ENCODE results near the gene TEP1. TPM values are rescaled to one million over a fixed set of nuclear protein-coding genes. Genes with fewer than 3 reads are reported as not detected.

The TEP1 gene
- total and polyA plus RNA-seq, 2 of the 13 experiments (the other 11 are each of a cell fraction or from before 2014, with no cell fraction given) = 11.0 to 12.8 TPM

DNA sequence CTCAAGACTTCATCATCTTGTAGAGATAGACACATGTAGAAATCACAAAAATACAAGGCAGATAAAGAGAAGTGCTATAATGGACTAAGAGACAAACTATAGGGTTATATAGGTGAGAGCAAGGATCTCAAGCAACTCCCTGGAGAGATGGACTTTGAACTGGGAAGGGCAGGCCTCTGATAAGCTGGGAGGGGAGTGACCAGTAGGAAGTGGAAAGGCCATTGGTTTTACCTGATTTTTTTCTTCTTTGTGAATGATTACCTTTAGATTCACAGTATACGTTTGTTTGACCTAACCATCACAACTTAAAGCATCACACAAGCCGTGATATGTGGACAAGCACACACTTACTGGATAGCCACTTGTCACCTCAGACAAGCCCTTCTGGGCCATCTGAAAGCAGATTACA, 5.2 kb upstream of the TEP1 start (continued):
- TF ChIP-seq ZNF556 (CRISPR knock-in tag; IDR thresholded peaks at IDR 0.05; ENCODE audit: borderline replicate concordance) = no peak
- TF ChIP-seq PLSCR1 (CRISPR knock-in tag; IDR thresholded peaks at IDR 0.05; ENCODE audit: borderline replicate concordance) = no peak
- TF ChIP-seq NFE2 (CRISPR knock-in tag; IDR thresholded peaks at IDR 0.05) = no peak
- TF ChIP-seq, protein P1, sequence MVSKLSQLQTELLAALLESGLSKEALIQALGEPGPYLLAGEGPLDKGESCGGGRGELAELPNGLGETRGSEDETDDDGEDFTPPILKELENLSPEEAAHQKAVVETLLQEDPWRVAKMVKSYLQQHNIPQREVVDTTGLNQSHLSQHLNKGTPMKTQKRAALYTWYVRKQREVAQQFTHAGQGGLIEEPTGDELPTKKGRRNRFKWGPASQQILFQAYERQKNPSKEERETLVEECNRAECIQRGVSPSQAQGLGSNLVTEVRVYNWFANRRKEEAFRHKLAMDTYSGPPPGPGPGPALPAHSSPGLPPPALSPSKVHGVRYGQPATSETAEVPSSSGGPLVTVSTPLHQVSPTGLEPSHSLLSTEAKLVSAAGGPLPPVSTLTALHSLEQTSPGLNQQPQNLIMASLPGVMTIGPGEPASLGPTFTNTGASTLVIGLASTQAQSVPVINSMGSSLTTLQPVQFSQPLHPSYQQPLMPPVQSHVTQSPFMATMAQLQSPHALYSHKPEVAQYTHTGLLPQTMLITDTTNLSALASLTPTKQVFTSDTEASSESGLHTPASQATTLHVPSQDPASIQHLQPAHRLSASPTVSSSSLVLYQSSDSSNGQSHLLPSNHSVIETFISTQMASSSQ (IDR thresholded peaks at IDR 0.05; ENCODE audit: low read depth) = peak; percentile 73
- TF ChIP-seq, protein P1 (CRISPR knock-in tag; IDR thresholded peaks at IDR 0.05; ENCODE audit: borderline replicate concordance) = peak; percentile 77; the same call in 1 of the 2 replicates
- no peak for TF ChIP-seq DPF2 (CRISPR knock-in tag; IDR thresholded peaks at IDR 0.05; ENCODE audit: borderline replicate concordance, low read depth)
- TF ChIP-seq, protein P2, sequence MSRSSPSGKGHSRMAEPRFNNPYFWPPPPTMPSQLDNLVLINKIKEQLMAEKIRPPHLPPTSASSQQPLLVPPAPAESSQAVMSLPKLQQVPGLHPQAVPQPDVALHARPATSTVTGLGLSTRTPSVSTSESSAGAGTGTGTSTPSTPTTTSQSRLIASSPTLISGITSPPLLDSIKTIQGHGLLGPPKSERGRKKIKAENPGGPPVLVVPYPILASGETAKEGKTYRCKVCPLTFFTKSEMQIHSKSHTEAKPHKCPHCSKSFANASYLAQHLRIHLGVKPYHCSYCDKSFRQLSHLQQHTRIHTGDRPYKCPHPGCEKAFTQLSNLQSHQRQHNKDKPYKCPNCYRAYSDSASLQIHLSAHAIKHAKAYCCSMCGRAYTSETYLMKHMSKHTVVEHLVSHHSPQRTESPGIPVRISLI (CRISPR knock-in tag; IDR thresholded peaks at IDR 0.05; ENCODE audit: borderline replicate concordance) = peak; percentile 84
- no peak for TF ChIP-seq ZNF607 (CRISPR knock-in tag; IDR thresholded peaks at IDR 0.05; ENCODE audit: borderline replicate concordance)
- no peak for TF ChIP-seq ZNF256 (CRISPR knock-in tag; conservative IDR thresholded peaks at IDR 0.05)
- 0 out of 2 replicates have a peak, but pooled peaks have one; percentile 2 for TF ChIP-seq ZNF766 (CRISPR knock-in tag; IDR thresholded peaks at IDR 0.05; ENCODE audit: borderline replicate concordance)
- no peak for TF ChIP-seq ZNF550 (CRISPR knock-in tag; IDR thresholded peaks at IDR 0.05; ENCODE audit: borderline replicate concordance)
- TF ChIP-seq, protein P3, sequence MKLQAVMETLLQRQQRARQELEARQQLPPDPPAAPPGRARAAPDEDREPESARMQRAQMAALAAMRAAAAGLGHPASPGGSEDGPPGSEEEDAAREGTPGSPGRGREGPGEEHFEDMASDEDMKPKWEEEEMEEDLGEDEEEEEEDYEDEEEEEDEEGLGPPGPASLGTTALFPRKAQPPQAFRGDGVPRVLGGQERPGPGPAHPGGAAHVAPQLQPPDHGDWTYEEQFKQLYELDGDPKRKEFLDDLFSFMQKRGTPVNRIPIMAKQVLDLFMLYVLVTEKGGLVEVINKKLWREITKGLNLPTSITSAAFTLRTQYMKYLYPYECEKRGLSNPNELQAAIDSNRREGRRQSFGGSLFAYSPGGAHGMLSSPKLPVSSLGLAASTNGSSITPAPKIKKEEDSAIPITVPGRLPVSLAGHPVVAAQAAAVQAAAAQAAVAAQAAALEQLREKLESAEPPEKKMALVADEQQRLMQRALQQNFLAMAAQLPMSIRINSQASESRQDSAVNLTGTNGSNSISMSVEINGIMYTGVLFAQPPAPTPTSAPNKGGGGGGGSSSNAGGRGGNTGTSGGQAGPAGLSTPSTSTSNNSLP (IDR thresholded peaks at IDR 0.05; ENCODE audit: low read depth, low read length) = peak; percentile 23; the same call in 1 of the 2 replicates
- no peak for TF ChIP-seq ZFP37 (CRISPR knock-in tag; IDR thresholded peaks at IDR 0.05; ENCODE audit: borderline replicate concordance)
- no peak for TF ChIP-seq ZNF788 (CRISPR knock-in tag; IDR thresholded peaks at IDR 0.05; ENCODE audit: borderline replicate concordance)
- TF ChIP-seq KAT8 (CRISPR knock-in tag; IDR thresholded peaks at IDR 0.05) = peak; percentile 33; the same call in 1 of the 2 replicates
- no peak for TF ChIP-seq KLF6 (CRISPR knock-in tag; IDR thresholded peaks at IDR 0.05)
- no peak for TF ChIP-seq SOX6 (IDR thresholded peaks at IDR 0.05)
- 0 out of 2 replicates have a peak, but pooled peaks have one; percentile 28 for TF ChIP-seq SOX6 (CRISPR knock-in tag; IDR thresholded peaks at IDR 0.05)
- TF ChIP-seq TBX2 (CRISPR knock-in tag; IDR thresholded peaks at IDR 0.05; ENCODE audit: borderline replicate concordance) = peak; percentile 33; the same call in 1 of the 2 replicates
- TF ChIP-seq POLR2G (IDR thresholded peaks at IDR 0.05; ENCODE audit: low read depth, low read length) = 0 out of 2 replicates have a peak, but pooled peaks have one; percentile 27
- TF ChIP-seq MLLT10 (CRISPR knock-in tag; IDR thresholded peaks at IDR 0.05) = no peak
